Osteocyte (in vitro differentiated cells): ENCODE measurements around the gene ACSL1. TPM values are rescaled to one million over a fixed set of nuclear protein-coding genes. Genes with fewer than 3 reads are reported as not detected.
A peak's percentile ranks its signal among the peaks of the same experiment; 100 is the strongest.

ENCODE experiments used
- DNase-seq: peaks from one replicate; pipeline ENCODE4 v3.0.0; 2021; ENCODE audit warnings: mixed read lengths; ENCODE audit not compliant: unreplicated experiment; ENCODE audit errors: extremely low spot score
- H3K27ac Mint-ChIP-seq: one replicate; pipeline ENCODE4 v1.8.0; 2021; ENCODE audit warnings: mild to moderate bottlenecking, mixed read lengths; ENCODE audit not compliant: unreplicated experiment
- H3K27me3 Mint-ChIP-seq: one replicate; pipeline ENCODE4 v1.8.0; 2021; ENCODE audit warnings: mixed read lengths; ENCODE audit not compliant: unreplicated experiment
- H3K36me3 Mint-ChIP-seq: one replicate; pipeline ENCODE4 v1.8.0; 2021; ENCODE audit warnings: mixed read lengths; ENCODE audit not compliant: unreplicated experiment
- H3K4me1 Mint-ChIP-seq: one replicate; pipeline ENCODE4 v1.8.0; 2021; ENCODE audit warnings: mixed read lengths; ENCODE audit not compliant: unreplicated experiment
- H3K4me3 Mint-ChIP-seq: one replicate; pipeline ENCODE4 v1.8.0; 2021; ENCODE audit warnings: mild to moderate bottlenecking, moderate library complexity, mixed read lengths; ENCODE audit not compliant: unreplicated experiment
- H3K9me3 Mint-ChIP-seq: one replicate; pipeline ENCODE4 v1.8.0; 2021; ENCODE audit warnings: mixed read lengths; ENCODE audit not compliant: unreplicated experiment
- CTCF ChIP-seq: fragments of 200-600 bp; sonication (generic); IDR thresholded peaks from 2 replicates; pipeline ENCODE4 v1.5.0; 2021; ENCODE audit warnings: antibody characterized with exemption, mild to moderate bottlenecking, moderate library complexity
- total RNA-seq: library from RNA; stranded (reverse); gene quantifications from 2 replicates; pipeline ENCODE4 v1.2.1, GENCODE V29; 2021

ACSL1 gene
- total RNA-seq, 1 donor from 2014 or later = 28.6 TPM

- H3K36me3 Mint-ChIP-seq = no peaks in the 10 kb centered on the region
- TF ChIP-seq CTCF = no peak
- H3K4me1 Mint-ChIP-seq = peaks cover 34% of the 10 kb centered on the region
- no peaks in the 10 kb centered on the region for H3K9me3 Mint-ChIP-seq
- H3K4me3 Mint-ChIP-seq = peak overlapping the region; percentile 95
- H3K27me3 Mint-ChIP-seq = no peaks in the 10 kb centered on the region
- no peak for DNase-seq
- H3K27ac Mint-ChIP-seq = peak overlapping the region; percentile 85
These were observed 91.0 kb downstream of the ACSL1 start for GRCh38 chr4:184734758-184735157.

GRCh38 chr4:184733654-184734524, 91.9 kb downstream of the ACSL1 start, which contains the start of gene CENPU:
Gene CENPU, minus strand, starts transcription at chr4:184734096. Its CDS starts 34 bp downstream, at chr4:184734062.
- H3K27ac Mint-ChIP-seq = peak within 1 kb of the TSS; percentile 85
- H3K36me3 Mint-ChIP-seq = no peaks in the 10 kb centered on the region
- H3K4me3 Mint-ChIP-seq = peak within 1 kb of the TSS; percentile 95
- no peaks in the 10 kb centered on the region for H3K27me3 Mint-ChIP-seq
- no peak for TF ChIP-seq CTCF
- peaks cover 42% of the 10 kb centered on the region for H3K4me1 Mint-ChIP-seq
- peak; percentile 99 for DNase-seq
- H3K9me3 Mint-ChIP-seq = no peaks in the 10 kb centered on the region

- no peaks in the 10 kb centered on the region for H3K36me3 Mint-ChIP-seq
- H3K4me3 Mint-ChIP-seq = peak overlapping the region; percentile 95
- peak overlapping the region; percentile 34 for H3K27ac Mint-ChIP-seq
- DNase-seq = no peak
- H3K9me3 Mint-ChIP-seq = no peaks in the 10 kb centered on the region
- peaks cover 42% of the 10 kb centered on the region for H3K4me1 Mint-ChIP-seq
- TF ChIP-seq CTCF = no peak
- H3K27me3 Mint-ChIP-seq = no peaks in the 10 kb centered on the region
These were observed 93.6 kb downstream of the ACSL1 start for GRCh38 chr4:184732126-184732525.

GRCh38 chr4:184731056-184731455, 94.7 kb downstream of the ACSL1 start:
- no peak overlapping the region for H3K27ac Mint-ChIP-seq
- DNase-seq = no peak
- no peak for TF ChIP-seq CTCF
- H3K36me3 Mint-ChIP-seq = no peaks in the 10 kb centered on the region
- H3K27me3 Mint-ChIP-seq = no peaks in the 10 kb centered on the region
- peaks cover 42% of the 10 kb centered on the region for H3K4me1 Mint-ChIP-seq
- H3K9me3 Mint-ChIP-seq = no peaks in the 10 kb centered on the region
- no peak overlapping the region for H3K4me3 Mint-ChIP-seq

- peaks cover 39% of the 10 kb centered on the region for H3K4me1 Mint-ChIP-seq
- H3K4me3 Mint-ChIP-seq = no peak overlapping the region
- H3K9me3 Mint-ChIP-seq = no peaks in the 10 kb centered on the region
- no peak for TF ChIP-seq CTCF
- no peak overlapping the region for H3K27ac Mint-ChIP-seq
- no peaks in the 10 kb centered on the region for H3K27me3 Mint-ChIP-seq
- no peaks in the 10 kb centered on the region for H3K36me3 Mint-ChIP-seq
- no peak for DNase-seq
These were observed 95.8 kb downstream of the ACSL1 start for GRCh38 chr4:184729946-184730345.
